Stimulated activated CD4-positive, alpha-beta T cell treated with anti-CD3 and anti-CD28 coated beads, Interleukin-15, amount 100 ng/mL, for 48 hours (primary cell): ENCODE measurements around the gene SLC5A10.
"Not testable (repeated sequence)": the region's sequence is repeated elsewhere in the genome, so short reads cannot be mapped to it uniquely, and the experiment has no call there.

Experiments used
- DNase-seq, 2 donors: peaks; one replicate each; pipeline ENCODE4 v3.0.0-alpha.2; 2020; ENCODE audit warnings: low read depth in 2 of 2

Gene SLC5A10

GRCh38 chr17:18951941-18952842, at the start of gene SLC5A10:
SLC5A10 (plus strand) TSS chr17:18952165; CDS start chr17:18952206, 41 bp downstream.
- no peak for DNase-seq

- no peak for DNase-seq
Observed at GRCh38 chr17:18904482-18904881, 47.5 kb upstream of the SLC5A10 start.

GRCh38 chr17:18905226-18905625, 46.7 kb upstream of the SLC5A10 start:
- no peak for DNase-seq

- DNase-seq, result no peak
Observed at GRCh38 chr17:18910326-18910725, 41.6 kb upstream of the SLC5A10 start.

DNA sequence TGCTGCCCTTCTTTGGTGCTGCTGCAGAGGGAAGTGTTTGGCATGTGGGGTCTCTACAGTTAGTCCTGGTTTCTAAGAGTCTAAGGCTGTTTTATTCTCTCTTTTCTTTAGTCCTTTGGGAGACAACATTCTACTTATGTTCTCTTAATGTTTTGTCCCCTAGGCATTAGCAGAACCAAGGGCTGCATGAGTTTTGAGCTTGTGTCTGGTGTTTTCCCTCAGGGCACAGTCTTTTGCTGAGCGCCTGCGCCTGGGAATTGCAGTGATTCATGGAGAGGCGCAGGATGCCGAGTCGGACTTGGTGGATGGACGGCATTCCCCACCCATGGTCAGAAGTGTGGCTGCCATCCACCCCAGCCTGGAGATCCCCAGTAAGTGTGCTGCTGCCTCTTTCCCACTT, 41.1 kb upstream of the SLC5A10 start:
- no peak for DNase-seq

DNA sequence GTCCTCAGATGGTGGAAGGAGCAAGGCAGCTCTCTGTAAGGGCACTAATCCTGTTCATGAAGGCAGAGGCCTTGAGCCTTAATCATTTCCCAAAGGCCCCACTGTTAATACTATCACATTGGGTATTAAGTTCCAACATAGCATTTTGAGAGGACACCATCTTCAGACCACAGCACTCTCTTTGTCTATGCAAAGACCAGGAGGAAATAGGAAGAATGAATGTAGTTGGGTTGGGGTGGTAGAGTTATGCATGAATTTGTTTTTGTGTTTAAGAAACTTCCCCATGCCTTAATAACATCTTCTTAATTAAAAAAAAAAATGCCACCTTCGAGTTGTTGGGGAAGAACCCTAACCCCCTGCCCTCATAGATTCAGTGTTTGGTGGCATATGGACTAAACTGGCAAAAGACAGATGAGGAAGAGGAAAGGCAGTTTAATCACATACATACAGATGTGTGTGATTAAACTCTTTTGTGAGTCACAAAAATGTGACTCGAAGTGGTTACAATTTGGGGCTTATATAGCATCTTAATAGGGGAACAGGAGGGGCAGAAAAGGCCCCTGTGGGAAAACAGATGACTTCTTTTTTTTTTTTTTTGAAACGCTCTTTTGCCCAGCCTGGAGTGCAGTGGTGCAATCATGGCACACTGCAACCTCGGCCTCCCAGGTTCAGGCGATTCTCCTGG, 35.0 kb upstream of the SLC5A10 start:
- DNase-seq, result no peak

- no peak for DNase-seq
Observed at GRCh38 chr17:18917506-18918032, 34.4 kb upstream of the SLC5A10 start.

GRCh38 chr17:18919963-18920362, 32.0 kb upstream of the SLC5A10 start:
- DNase-seq, result no peak

DNA sequence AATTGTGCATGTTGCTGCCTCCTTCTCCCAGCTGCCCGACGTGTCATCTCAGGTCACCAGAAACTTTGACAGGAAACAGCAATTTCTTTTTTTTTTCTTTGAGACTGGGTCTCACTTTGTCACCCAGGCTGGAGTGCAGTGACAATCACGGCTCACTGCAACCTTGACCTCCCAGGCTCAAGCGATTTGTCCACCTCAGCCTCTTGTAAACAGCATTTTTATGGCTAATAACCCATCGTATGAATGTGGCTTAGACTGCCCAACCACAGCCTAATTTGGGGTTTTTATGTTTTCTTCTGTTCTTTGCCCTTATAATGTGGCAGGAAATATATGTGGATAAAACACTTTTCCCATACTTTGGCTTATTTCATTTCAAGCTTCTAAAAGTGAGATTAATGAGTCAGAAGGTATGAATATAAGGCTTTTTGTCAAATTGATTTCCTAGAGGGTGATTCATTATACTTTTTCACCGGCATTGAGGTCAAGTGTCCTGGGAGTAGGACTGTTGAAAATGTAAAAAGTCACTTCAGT, 31.0 kb upstream of the SLC5A10 start:
- no peak for DNase-seq

- DNase-seq, result no peak
Observed at GRCh38 chr17:18921485-18921884, 30.5 kb upstream of the SLC5A10 start.

DNA sequence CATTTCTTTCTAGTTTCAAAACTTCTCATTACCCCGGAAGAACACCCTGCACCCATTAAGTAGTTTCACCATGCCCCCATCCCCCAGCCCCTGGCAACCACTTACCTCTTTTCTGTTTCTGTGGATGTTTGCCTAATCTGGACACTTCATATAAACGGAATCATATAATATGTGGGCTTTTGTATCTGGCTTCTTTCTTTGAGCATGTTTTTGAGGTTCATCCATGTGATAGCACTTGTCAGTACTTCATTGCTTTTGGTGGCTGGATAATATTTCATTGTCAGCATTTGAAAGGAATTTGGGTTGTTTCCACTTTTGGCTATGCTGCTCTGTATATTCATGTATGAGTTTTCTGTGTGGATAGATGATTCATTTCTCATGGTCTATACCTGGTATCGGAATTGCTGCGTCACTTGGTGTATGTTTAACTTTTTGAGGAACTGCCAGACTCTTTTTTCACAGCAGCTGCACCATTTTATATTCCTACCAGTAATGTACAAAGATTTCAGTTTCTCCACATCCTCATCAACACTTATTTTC, 30.0 kb upstream of the SLC5A10 start:
- peak in 1 of 2 donors; percentile 21 for DNase-seq

- not testable (repeated sequence) for DNase-seq
Observed at GRCh38 chr17:18922596-18922995, 29.4 kb upstream of the SLC5A10 start.

- DNase-seq, result no peak
Observed at GRCh38 chr17:18925187-18925586, 26.8 kb upstream of the SLC5A10 start.

- DNase-seq, result no peak
Observed at GRCh38 chr17:18928628-18929125, 23.3 kb upstream of the SLC5A10 start.

GRCh38 chr17:18932360-18933055, 19.5 kb upstream of the SLC5A10 start:
- DNase-seq, result no peak

DNA sequence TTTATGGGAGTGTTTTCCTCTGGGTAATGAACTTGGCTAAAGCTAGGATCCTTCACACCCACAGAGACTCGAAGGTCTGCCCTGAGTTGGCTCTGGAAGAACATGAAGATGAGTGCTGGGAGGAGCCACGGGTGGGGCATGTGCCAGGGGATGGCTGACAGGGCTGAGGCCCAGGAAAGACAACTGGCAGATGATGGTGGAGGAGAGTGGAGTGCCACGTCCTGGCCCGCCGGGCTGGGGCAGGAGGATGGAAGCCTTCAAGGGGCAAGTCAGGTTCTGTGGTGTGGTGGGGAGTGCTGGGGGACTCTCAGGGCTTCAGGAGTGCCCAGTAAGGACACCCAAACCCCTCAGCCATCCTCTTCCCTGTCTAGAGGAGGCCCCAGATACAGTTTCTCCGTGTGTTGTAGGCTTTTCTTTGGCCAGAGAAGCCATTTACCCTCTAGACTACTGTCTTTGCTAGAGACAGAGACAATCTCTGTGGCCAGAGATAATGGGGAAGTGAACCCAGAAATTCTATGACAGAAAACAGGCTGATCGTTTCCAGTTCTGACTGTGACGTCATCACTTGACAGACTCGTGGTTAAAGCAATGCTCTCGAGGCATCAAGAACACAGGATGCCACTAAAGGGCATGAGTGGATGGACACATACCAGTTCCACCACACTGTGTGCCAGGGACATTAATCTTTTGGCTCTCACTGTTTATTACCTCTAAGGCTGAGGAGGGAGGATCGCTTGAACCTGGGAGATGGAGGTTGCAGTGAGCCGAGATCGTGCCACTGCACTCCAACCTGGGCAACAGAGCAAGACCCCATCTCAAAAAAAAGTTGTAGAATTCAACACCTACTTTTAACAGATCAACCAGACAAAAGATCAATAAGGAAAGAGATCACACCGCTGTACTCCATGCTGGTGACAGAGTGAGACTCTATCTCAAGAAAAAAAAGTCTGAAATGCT, 18.6 kb upstream of the SLC5A10 start:
- DNase-seq, result no peak

GRCh38 chr17:18937981-18938691, 13.8 kb upstream of the SLC5A10 start:
- no peak for DNase-seq

GRCh38 chr17:18938692-18939023, 13.3 kb upstream of the SLC5A10 start:
- DNase-seq, result no peak

GRCh38 chr17:18944646-18945045, 7.3 kb upstream of the SLC5A10 start:
- DNase-seq, result no peak

GRCh38 chr17:18946536-18946935, 5.4 kb upstream of the SLC5A10 start:
- DNase-seq, result no peak
